HEK293 (cell line): ENCODE measurements around the gene NATD1.
A peak's percentile ranks its signal among the peaks of the same experiment; 100 is the strongest.

Source experiments
- FEZF1 ChIP-seq: fragments of 450-650 bp; formaldehyde crosslinking; IDR thresholded peaks from 2 replicates; pipeline ENCODE4 v1.5.1; 2016; ENCODE audit warnings: missing biosample characterization, missing genetic modification characterization
- GLI4 ChIP-seq: fragments of 450-650 bp; formaldehyde crosslinking; IDR thresholded peaks from 2 replicates; pipeline ENCODE4 v1.5.1; 2016; ENCODE audit warnings: missing biosample characterization, missing genetic modification characterization
- GLIS1 ChIP-seq: fragments of 450-650 bp; formaldehyde crosslinking; IDR thresholded peaks from 2 replicates; pipeline ENCODE4 v1.5.1; 2016; ENCODE audit warnings: missing biosample characterization, missing genetic modification characterization
- HOXD13 ChIP-seq: sonication (generic); formaldehyde crosslinking; IDR thresholded peaks from 2 replicates; pipeline ENCODE4 v1.8.0; 2022; ENCODE audit warnings: missing genetic modification reagents, borderline replicate concordance
- KLF17 ChIP-seq: fragments of 450-650 bp; formaldehyde crosslinking; IDR thresholded peaks from 2 replicates; pipeline ENCODE4 v1.5.1; 2016; ENCODE audit warnings: missing biosample characterization, missing genetic modification characterization
- KLF8 ChIP-seq: fragments of 450-650 bp; formaldehyde crosslinking; IDR thresholded peaks from 2 replicates; pipeline ENCODE4 v1.5.1; 2016; ENCODE audit warnings: missing biosample characterization, missing genetic modification characterization
- MYNN ChIP-seq: fragments of 450-650 bp; formaldehyde crosslinking; IDR thresholded peaks from 2 replicates; pipeline ENCODE4 v1.5.1; 2016; ENCODE audit warnings: missing biosample characterization, missing genetic modification characterization, borderline replicate concordance
- PRDM1 ChIP-seq: fragments of 450-650 bp; formaldehyde crosslinking; IDR thresholded peaks from 2 replicates; pipeline ENCODE4; 2016; ENCODE audit warnings: missing biosample characterization, missing genetic modification characterization
- PRDM2 ChIP-seq: fragments of 450-650 bp; formaldehyde crosslinking; IDR thresholded peaks from 2 replicates; pipeline ENCODE4 v1.5.1; 2016; ENCODE audit warnings: missing biosample characterization, missing genetic modification characterization, borderline replicate concordance
- REPIN1 ChIP-seq: fragments of 450-650 bp; formaldehyde crosslinking; IDR thresholded peaks from 2 replicates; pipeline ENCODE4 v1.5.1; 2017; ENCODE audit warnings: missing biosample characterization, missing genetic modification characterization, low read depth
- SETDB1 ChIP-seq: IDR thresholded peaks from one replicate; pipeline ENCODE4 v1.6.1; 2017; ENCODE audit warnings: mild to moderate bottlenecking, low read length, moderate library complexity, mixed read lengths; ENCODE audit not compliant: insufficient read length
- WT1 ChIP-seq: fragments of 450-650 bp; formaldehyde crosslinking; IDR thresholded peaks from 2 replicates; pipeline ENCODE4 v1.5.1; 2016; ENCODE audit warnings: missing biosample characterization, missing genetic modification characterization
- ZBTB17 ChIP-seq: fragments of 450-650 bp; formaldehyde crosslinking; IDR thresholded peaks from 2 replicates; pipeline ENCODE4 v1.5.1; 2016; ENCODE audit warnings: missing biosample characterization, missing genetic modification characterization
- ZBTB26 ChIP-seq: fragments of 450-650 bp; formaldehyde crosslinking; optimal IDR thresholded peaks from 2 replicates; pipeline ENCODE3; 2016; ENCODE audit warnings: missing biosample characterization, mild to moderate bottlenecking, missing genetic modification characterization
- ZBTB44 ChIP-seq: fragments of 450-650 bp; IDR thresholded peaks from 2 replicates; pipeline ENCODE4 v1.5.1; 2018; ENCODE audit warnings: missing biosample characterization, mild to moderate bottlenecking, missing genetic modification characterization
- ZNF155 ChIP-seq: fragments of 450-650 bp; formaldehyde crosslinking; IDR thresholded peaks from 2 replicates; pipeline ENCODE4 v1.5.1; 2016; ENCODE audit warnings: missing biosample characterization, missing genetic modification characterization
- ZNF175 ChIP-seq: fragments of 450-650 bp; formaldehyde crosslinking; IDR thresholded peaks from 2 replicates; pipeline ENCODE4 v1.5.1; 2016; ENCODE audit warnings: missing biosample characterization, missing genetic modification characterization
- ZNF184 ChIP-seq: fragments of 450-650 bp; IDR thresholded peaks from 2 replicates; pipeline ENCODE4 v1.5.1; 2018; ENCODE audit warnings: missing biosample characterization, mild to moderate bottlenecking, missing genetic modification characterization
- ZNF202 ChIP-seq: fragments of 450-650 bp; formaldehyde crosslinking; IDR thresholded peaks from 2 replicates; pipeline ENCODE4 v1.5.1; 2016; ENCODE audit warnings: missing biosample characterization, missing genetic modification characterization, borderline replicate concordance
- ZNF211 ChIP-seq: fragments of 450-650 bp; formaldehyde crosslinking; IDR thresholded peaks from 2 replicates; pipeline ENCODE4 v1.5.1; 2016; ENCODE audit warnings: low read depth, missing biosample characterization, missing genetic modification characterization
- ZNF223 ChIP-seq: fragments of 450-650 bp; formaldehyde crosslinking; IDR thresholded peaks from 2 replicates; pipeline ENCODE4 v1.5.1; 2016; ENCODE audit warnings: missing biosample characterization, missing genetic modification characterization
- ZNF335 ChIP-seq: fragments of 450-650 bp; formaldehyde crosslinking; conservative IDR thresholded peaks from 2 replicates; pipeline ENCODE4 v1.5.1; 2016; ENCODE audit warnings: missing biosample characterization, missing genetic modification characterization
- ZNF366 ChIP-seq: fragments of 450-650 bp; formaldehyde crosslinking; conservative IDR thresholded peaks from 2 replicates; pipeline ENCODE4 v1.5.1; 2016; ENCODE audit warnings: missing biosample characterization, missing genetic modification characterization
- ZNF416 ChIP-seq: fragments of 450-650 bp; formaldehyde crosslinking; IDR thresholded peaks from 2 replicates; pipeline ENCODE4 v1.5.1; 2016; ENCODE audit warnings: missing biosample characterization, missing genetic modification characterization
- ZNF433 ChIP-seq: fragments of 450-650 bp; formaldehyde crosslinking; IDR thresholded peaks from 2 replicates; pipeline ENCODE4 v1.5.1; 2016; ENCODE audit warnings: missing biosample characterization, missing genetic modification characterization, low read depth
- ZNF510 ChIP-seq: fragments of 450-650 bp; formaldehyde crosslinking; IDR thresholded peaks from 2 replicates; pipeline ENCODE4 v1.5.1; 2018; ENCODE audit warnings: mild to moderate bottlenecking, missing genetic modification characterization, missing biosample characterization; ENCODE audit not compliant: insufficient replicate concordance
- ZNF610 ChIP-seq: fragments of 450-650 bp; formaldehyde crosslinking; IDR thresholded peaks from 2 replicates; pipeline ENCODE4 v1.5.1; 2016; ENCODE audit warnings: missing biosample characterization, missing genetic modification characterization, borderline replicate concordance
- ZNF654 ChIP-seq: fragments of 450-650 bp; formaldehyde crosslinking; IDR thresholded peaks from 2 replicates; pipeline ENCODE4 v1.5.1; 2016; ENCODE audit warnings: low read depth, missing biosample characterization, missing genetic modification characterization
- ZSCAN23 ChIP-seq: fragments of 450-650 bp; formaldehyde crosslinking; IDR thresholded peaks from 2 replicates; pipeline ENCODE4 v1.5.1; 2016; ENCODE audit warnings: missing biosample characterization, missing genetic modification characterization
- ZSCAN30 ChIP-seq: fragments of 450-650 bp; IDR thresholded peaks from 2 replicates; pipeline ENCODE4 v1.5.1; 2018; ENCODE audit warnings: missing biosample characterization, mild to moderate bottlenecking, missing genetic modification characterization, moderate library complexity
- ZSCAN4 ChIP-seq: fragments of 450-650 bp; formaldehyde crosslinking; IDR thresholded peaks from 2 replicates; pipeline ENCODE4 v1.5.1; 2017; ENCODE audit warnings: missing biosample characterization, missing genetic modification characterization

Gene NATD1

GRCh38 chr17:21280081-21280518 is 26.9 kb upstream of the NATD1 start (continued):
- TF ChIP-seq ZNF654 (tag by site-specific recombination) (peak; percentile 85), ZBTB44 (no peak), WT1 (no peak), ZNF335 (peak; percentile 61), FEZF1 (tag by site-specific recombination) (no peak), ZBTB17 (tag by site-specific recombination) (peak; percentile 55), ZNF433 (tag by site-specific recombination) (no peak), ZNF211 (no peak), ZNF610 (tag by site-specific recombination) (no peak), ZNF175 (tag by site-specific recombination) (no peak), ZSCAN30 (tag by site-specific recombination) (peak; percentile 34; the same call in 1 of the 2 replicates), ZNF366 (tag by site-specific recombination) (no peak), GLI4 (no peak), PRDM2 (tag by site-specific recombination) (0 out of 2 replicates have a peak, but pooled peaks have one; percentile 62), ZNF510 (tag by site-specific recombination) (no peak), ZNF202 (tag by site-specific recombination) (no peak), HOXD13 (CRISPR knock-in tag) (no peak), MYNN (tag by site-specific recombination) (no peak), ZNF416 (tag by site-specific recombination) (no peak), KLF8 (tag by site-specific recombination) (no peak), ZSCAN23 (no peak), PRDM1 (tag by site-specific recombination) (no peak), ZNF223 (no peak), REPIN1 (no peak), GLIS1 (tag by site-specific recombination) (peak; percentile 83), ZNF155 (no peak), ZNF184 (tag by site-specific recombination) (no peak), ZSCAN4 (tag by site-specific recombination) (no peak), SETDB1 (no peak), ZBTB26 (tag by site-specific recombination) (peak; percentile 48), KLF17 (tag by site-specific recombination) (peak; percentile 48; the same call in 1 of the 2 replicates)
